Coronary artery (tissue), 2 donors: ENCODE results near the gene ZNF827.

Source experiments
- DNase-seq: peaks from one replicate; pipeline ENCODE4 v3.0.0-alpha.2; 2017; ENCODE audit warnings: low spot score
- H3K27ac ChIP-seq, 2 donors: fragments of 200-600 bp; sonication (generic); one replicate each; pipeline ENCODE4 v1.5.1; 2016 to 2019
- H3K4me3 ChIP-seq: fragments of 200-600 bp; sonication (generic); 2 replicates; pipeline ENCODE4 v1.5.1; 2016; ENCODE audit warnings: mild to moderate bottlenecking, moderate library complexity
- TF ChIP-seq, protein P1 (sequence below): fragments of 200-600 bp; sonication (generic); IDR thresholded peaks from one replicate; pipeline ENCODE4 v1.5.1; 2019; ENCODE audit warnings: antibody characterized with exemption

Gene ZNF827

DNA sequence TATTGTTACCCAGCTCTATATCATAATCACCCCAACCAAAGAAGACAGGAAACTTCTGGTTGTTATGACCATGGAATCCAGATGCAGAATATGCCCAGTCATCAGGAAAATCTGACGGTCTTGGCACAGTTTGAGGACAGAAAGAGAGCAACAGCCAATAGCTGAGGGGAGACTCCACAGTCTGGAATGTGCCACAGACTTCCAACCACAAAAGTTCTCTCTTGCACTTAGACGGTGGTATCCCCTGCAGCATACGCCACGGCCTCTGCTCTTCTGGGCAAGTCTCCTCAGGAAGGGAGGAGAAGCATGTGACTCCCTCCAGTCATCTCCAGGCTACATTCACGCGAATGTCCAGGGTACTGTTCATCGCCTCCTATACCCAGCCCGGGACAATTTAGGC, 18.4 kb downstream of the ZNF827 start:
- TF ChIP-seq, protein P1, sequence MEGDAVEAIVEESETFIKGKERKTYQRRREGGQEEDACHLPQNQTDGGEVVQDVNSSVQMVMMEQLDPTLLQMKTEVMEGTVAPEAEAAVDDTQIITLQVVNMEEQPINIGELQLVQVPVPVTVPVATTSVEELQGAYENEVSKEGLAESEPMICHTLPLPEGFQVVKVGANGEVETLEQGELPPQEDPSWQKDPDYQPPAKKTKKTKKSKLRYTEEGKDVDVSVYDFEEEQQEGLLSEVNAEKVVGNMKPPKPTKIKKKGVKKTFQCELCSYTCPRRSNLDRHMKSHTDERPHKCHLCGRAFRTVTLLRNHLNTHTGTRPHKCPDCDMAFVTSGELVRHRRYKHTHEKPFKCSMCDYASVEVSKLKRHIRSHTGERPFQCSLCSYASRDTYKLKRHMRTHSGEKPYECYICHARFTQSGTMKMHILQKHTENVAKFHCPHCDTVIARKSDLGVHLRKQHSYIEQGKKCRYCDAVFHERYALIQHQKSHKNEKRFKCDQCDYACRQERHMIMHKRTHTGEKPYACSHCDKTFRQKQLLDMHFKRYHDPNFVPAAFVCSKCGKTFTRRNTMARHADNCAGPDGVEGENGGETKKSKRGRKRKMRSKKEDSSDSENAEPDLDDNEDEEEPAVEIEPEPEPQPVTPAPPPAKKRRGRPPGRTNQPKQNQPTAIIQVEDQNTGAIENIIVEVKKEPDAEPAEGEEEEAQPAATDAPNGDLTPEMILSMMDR, result no peak
- Histone ChIP-seq H3K27ac (peak overlapping the region in 1 of 2 donors; percentile 42), H3K4me3 (peak overlapping the region; percentile 25)
- no peak for DNase-seq

DNA sequence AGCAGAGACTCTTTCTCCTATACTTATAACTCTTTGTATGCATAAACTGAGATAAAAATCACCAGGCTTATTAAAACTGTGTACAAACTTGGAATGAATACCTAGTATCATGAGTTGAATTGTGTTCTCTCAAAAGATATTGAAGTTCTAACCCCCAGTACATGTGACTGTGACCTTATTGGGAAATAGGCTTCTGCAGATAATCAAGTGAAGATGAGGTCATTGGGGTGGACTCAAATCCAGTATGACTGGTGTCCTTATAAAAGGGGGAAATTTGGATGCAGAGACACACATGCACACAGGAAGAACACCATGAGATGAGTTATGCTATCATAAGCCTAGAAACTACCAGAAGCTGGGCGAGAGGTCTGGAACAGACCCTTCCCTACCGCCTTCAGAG, 26.2 kb downstream of the ZNF827 start:
- Histone ChIP-seq H3K4me3 (no peak overlapping the region), H3K27ac (no peak overlapping the region)
- TF ChIP-seq, protein P1, result no peak
- no peak for DNase-seq

DNA sequence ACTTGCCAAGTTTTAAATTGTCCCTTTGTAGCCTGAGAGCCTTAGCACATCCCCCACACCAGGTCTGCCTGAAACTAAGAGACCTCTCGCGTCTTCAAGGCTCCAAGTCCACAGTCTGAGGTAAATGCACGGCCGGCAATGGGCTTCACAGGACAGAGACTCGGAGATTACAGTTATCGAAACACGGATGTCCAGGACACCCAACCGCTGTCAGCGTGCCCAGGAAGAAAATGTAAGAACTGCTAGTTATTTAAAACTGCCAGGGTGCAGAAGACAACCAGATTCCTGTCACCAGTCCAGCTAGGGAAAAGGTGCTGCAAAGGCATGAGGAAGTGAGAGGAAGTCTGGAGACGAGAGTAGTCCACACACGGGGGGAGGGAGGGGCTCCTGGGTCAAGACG, 28.9 kb downstream of the ZNF827 start:
- TF ChIP-seq, protein P1, result no peak
- peak overlapping the region; percentile 36 for H3K4me3 ChIP-seq
- H3K27ac ChIP-seq, result peak overlapping the region in 1 of 2 donors; percentile 18
- DNase-seq, result no peak

DNA sequence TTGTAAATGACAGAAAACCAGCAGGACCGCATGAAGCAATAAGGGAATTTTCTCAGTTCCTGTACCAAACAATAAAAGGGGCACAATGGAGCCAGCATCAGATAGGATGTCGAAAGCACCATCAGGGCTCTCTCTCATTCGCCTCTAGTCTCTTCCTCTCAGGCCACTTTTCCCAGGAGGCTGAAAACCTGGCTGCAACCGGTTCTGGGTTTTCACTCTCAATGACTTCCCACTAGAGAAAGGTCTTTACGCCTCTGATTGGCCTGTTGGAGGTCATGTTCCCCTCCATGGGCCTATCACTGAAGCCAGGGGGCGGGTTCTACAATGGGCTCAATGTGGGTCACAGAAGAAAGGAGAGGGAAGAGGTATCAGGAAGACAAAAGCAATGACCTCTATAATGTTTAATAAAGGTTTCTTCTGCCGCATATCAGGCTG, 29.3 kb downstream of the ZNF827 start:
- DNase-seq, result no peak
- H3K4me3 ChIP-seq, result peak overlapping the region; percentile 36
- TF ChIP-seq, protein P1, result no peak
- peak overlapping the region in 1 of 2 donors; percentile 18 for H3K27ac ChIP-seq

DNA sequence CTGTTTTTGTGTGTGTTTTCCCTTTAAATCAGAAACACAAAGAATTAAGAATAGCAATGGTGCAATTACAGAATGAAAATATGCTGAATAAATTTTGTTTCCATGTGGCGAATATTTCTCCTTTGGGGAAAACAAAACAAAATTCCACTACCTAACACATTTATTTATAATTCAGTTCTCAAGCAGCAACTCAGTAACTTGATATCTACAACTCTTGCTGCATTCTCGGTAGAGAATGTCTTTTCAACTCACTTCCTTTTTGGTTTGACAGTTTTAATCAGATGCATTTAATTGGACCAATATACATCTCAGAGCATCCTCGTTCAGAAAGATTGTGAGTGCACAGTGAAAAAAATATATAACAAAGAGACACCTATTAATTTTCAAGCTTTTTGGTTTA, 30.8 kb downstream of the ZNF827 start:
- no peak overlapping the region for H3K4me3 ChIP-seq
- DNase-seq, result no peak
- TF ChIP-seq, protein P1, result no peak
- no peak overlapping the region for H3K27ac ChIP-seq

DNA sequence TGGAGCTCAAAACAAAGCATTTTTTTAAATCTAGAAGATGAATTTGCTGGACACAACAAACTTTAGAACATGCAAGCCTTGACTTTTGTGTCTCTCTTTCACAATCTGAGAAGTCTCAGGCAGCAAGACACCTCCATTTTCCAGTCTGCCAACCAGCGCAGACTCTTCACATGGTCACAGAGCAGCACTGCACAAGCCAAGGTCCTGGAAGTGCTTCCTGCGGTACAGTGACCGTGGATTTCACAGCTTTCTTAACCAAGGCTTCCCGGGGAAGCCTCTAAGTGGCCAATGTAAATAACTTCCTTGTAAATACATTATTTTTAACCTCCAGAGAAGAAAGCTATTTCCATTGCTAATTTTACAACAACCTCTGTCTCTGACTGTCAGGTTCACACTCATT, 31.2 kb downstream of the ZNF827 start:
- TF ChIP-seq, protein P1, result no peak
- Histone ChIP-seq H3K4me3 (no peak overlapping the region), H3K27ac (no peak overlapping the region)
- DNase-seq, result no peak

DNA sequence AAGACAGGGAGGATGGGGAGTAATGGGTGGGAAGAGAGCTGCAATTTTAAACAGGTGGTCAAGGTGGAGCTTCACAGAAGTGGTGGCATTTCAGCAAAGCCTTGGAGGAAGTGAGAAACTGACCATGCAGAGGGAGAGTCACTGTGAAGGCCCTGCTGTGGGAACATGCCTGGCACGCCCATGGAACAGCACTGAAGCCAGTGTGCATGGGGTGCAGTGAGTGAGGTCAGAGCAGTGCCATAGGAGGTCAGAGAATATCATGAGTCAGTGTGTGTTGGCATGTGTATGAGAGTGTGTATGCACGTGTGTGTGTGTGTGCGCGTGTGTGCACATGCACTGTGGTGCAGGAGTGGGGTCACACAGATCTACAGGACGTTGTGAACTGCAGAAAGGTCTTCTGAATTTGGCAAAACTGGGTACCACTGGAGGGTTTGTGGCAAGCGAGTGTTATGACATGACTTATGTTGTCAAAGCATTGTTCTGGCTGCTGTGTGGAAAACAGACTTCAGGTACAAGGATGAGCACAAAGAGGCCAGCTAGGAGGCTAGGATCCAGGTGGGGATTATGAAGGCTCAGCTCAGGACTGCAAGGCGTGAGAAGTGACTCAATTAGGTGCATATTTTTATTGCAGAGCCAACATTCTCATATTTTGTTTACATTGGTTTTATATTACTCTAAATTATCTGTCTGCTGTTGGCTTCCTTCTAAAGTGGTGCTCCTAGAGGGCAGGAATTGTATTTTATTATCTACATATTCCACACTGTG, 34.0 kb downstream of the ZNF827 start:
- no peak for DNase-seq
- TF ChIP-seq, protein P1, result no peak
- no peak overlapping the region for H3K4me3 ChIP-seq
- no peak overlapping the region for H3K27ac ChIP-seq
